ENCODE measurements around the gene DBET.

DNA sequence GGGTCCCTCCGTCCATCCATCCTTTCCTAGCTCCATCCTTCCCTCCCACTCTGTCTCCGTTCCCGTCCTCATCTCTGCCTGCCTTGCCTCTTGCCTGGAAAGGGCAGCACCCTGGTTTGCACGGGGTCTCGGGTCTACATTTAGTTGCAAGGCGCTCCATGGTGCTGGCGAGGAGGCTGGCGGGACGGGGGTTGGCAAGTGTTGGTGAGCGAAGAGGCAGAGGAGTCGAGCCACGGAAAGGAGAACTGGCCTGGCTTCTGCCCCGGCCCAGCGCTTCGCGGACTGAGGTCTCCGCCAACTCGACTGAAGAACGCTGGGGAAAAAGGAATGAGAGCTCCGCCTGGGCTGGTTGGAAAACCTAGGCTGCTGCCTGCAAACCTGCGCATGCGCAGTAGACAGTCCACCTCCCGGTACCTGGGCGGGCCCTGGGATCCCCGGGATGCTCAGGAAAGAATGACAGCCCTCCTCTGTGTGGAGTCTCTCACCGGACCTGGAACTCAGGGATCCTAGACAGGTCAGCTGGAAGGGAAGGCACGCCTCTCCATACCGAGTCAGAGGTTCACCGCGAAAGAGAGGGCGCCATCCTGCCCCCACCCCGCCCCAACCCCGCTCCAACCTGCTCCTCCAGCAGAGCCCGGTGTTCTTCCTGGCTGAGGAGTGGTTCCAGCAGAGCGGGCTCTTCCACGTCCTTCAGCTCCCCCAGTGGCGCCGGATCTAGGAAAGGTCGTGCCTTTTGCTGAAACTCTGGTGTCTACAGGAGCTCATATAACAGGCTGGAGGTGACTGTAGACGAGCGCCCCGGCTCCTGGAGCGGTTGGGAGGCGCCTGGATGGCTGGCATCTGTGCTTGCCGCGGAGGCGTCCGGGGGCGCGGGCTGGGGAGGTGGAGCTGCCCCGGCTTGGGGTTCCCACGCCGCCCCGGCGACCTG is 43.2 kb upstream of the DBET start:
- TF ChIP-seq CTCF (IDR thresholded peaks at IDR 0.05), result no peak
- no peak for TF ChIP-seq POLR2A (IDR thresholded peaks at IDR 0.05)

Measured in uterus (tissue), 2 donors.